ENCODE measurements around the gene PCBP1.

Gene PCBP1

GRCh38 chr2:70122470-70122869, 35.2 kb downstream of the PCBP1 start:
- in situ Hi-C loops (cut with MboI; ENCODE audit: low sequenced_read_pairs) = no loop called here

GRCh38 chr2:70123051-70123828, 36.0 kb downstream of the PCBP1 start:
- in situ Hi-C loops (cut with MboI; ENCODE audit: low sequenced_read_pairs) = no loop called here

- in situ Hi-C loops (cut with MboI; ENCODE audit: low sequenced_read_pairs) = no loop called here
Measured at GRCh38 chr2:70123829-70124116, 36.5 kb downstream of the PCBP1 start.

- in situ Hi-C loops (cut with MboI; ENCODE audit: low sequenced_read_pairs) = no loop called here
Measured at GRCh38 chr2:70124983-70125480, 37.8 kb downstream of the PCBP1 start.

- in situ Hi-C loops (cut with MboI; ENCODE audit: low sequenced_read_pairs) = no loop called here
Measured at GRCh38 chr2:70125498-70125898, 38.2 kb downstream of the PCBP1 start.

- in situ Hi-C loops (cut with MboI; ENCODE audit: low sequenced_read_pairs) = no loop called here
Measured at GRCh38 chr2:70126413-70126812, 39.1 kb downstream of the PCBP1 start.

GRCh38 chr2:70128005-70128404, 40.7 kb downstream of the PCBP1 start:
- in situ Hi-C loops (cut with MboI; ENCODE audit: low sequenced_read_pairs) = no loop called here

- in situ Hi-C loops (cut with MboI; ENCODE audit: low sequenced_read_pairs) = loop anchor here (10.0 kb wide), 1 partner anchor 47 kb away; the partner anchor contains the start of gene PCBP1
Measured at GRCh38 chr2:70131344-70132143, 44.3 kb downstream of the PCBP1 start.

- in situ Hi-C loops (cut with MboI; ENCODE audit: low sequenced_read_pairs) = loop anchor here (10.0 kb wide), 1 partner anchor 48 kb away; the partner anchor contains the start of gene PCBP1
Measured at GRCh38 chr2:70132244-70133126, 45.2 kb downstream of the PCBP1 start.

- in situ Hi-C loops (cut with MboI; ENCODE audit: low sequenced_read_pairs) = loop anchor here (10.0 kb wide), 1 partner anchor 48 kb away; the partner anchor contains the start of gene PCBP1
Measured at GRCh38 chr2:70133127-70133452, 45.8 kb downstream of the PCBP1 start.

GRCh38 chr2:70133491-70134322, 46.4 kb downstream of the PCBP1 start:
- in situ Hi-C loops (cut with MboI; ENCODE audit: low sequenced_read_pairs) = loop anchor here (10.0 kb wide), 1 partner anchor 49 kb away; the partner anchor contains the start of gene PCBP1

- in situ Hi-C loops (cut with MboI; ENCODE audit: low sequenced_read_pairs) = loop anchor here (10.0 kb wide), 1 partner anchor 50 kb away; the partner anchor contains the start of gene PCBP1
Measured at GRCh38 chr2:70134323-70134983, 47.2 kb downstream of the PCBP1 start.
